MM.1S (cell line): ENCODE results near the gene TGM3.

Source experiments
- CTCF ChIP-seq: fragments of 300-600 bp; sonication (generic); IDR thresholded peaks from 2 replicates; pipeline ENCODE4 v1.5.1; 2016; ENCODE audit warnings: antibody characterized with exemption, low read length, mixed read lengths
- EZH2 ChIP-seq: fragments of 300-600 bp; sonication (generic); optimal IDR thresholded peaks from 2 replicates; pipeline ENCODE3; 2017; ENCODE audit warnings: low read depth, mild to moderate bottlenecking, antibody characterized with exemption, low read length, mixed read lengths
- EZH2phosphoT487 ChIP-seq: fragments of 300-600 bp; sonication (generic); IDR thresholded peaks from 2 replicates; pipeline ENCODE4 v1.6.1; 2018; ENCODE audit warnings: antibody characterized with exemption, low read length

DNA sequence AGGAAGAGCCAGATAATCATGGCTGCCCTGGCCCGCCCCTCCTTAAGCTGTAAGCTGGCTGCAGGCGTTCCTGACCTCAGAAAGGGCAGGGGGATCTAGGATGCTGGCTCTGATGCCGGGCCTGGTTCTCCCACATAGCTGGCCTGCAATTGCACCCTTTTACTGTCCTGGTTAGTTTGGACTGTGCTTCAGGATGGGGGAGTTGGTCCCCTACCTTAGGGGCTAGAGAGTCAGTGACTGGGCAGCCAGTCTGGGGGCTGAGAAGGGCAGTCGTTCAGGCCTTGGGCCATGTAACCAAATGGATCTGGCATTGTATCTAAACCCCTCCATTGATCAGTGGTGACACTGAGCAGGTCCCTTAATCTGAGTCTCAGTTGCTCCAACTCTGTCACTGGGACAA is 40.7 kb downstream of the TGM3 start:
- no peak for TF ChIP-seq CTCF
- TF ChIP-seq EZH2, result no peak
- no peak for TF ChIP-seq EZH2phosphoT487
